ENCODE measurements around the gene B4GALT1.

DNA sequence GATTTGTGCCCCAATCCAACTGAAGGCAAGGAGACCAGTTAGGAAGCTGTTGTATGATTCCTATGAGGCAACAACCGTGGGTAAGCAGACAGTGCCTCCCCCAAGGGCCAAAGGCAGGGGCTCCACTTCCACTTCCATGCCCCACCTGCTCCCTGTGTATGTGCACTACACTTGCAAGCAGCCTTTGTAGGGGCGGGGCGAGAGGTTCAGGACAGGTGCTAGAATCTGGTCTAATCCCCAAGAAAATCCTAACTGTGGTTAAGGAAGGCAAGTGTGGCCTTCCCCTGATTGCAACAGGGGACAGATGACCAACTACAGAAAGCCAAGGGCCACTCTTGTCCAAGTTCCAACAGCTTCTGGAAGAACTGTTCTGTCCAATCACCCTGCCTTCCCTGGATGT is 41.7 kb downstream of the B4GALT1 start:
- TF ChIP-seq, protein P1, sequence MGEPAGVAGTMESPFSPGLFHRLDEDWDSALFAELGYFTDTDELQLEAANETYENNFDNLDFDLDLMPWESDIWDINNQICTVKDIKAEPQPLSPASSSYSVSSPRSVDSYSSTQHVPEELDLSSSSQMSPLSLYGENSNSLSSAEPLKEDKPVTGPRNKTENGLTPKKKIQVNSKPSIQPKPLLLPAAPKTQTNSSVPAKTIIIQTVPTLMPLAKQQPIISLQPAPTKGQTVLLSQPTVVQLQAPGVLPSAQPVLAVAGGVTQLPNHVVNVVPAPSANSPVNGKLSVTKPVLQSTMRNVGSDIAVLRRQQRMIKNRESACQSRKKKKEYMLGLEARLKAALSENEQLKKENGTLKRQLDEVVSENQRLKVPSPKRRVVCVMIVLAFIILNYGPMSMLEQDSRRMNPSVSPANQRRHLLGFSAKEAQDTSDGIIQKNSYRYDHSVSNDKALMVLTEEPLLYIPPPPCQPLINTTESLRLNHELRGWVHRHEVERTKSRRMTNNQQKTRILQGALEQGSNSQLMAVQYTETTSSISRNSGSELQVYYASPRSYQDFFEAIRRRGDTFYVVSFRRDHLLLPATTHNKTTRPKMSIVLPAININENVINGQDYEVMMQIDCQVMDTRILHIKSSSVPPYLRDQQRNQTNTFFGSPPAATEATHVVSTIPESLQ (CRISPR knock-in tag; IDR thresholded peaks at IDR 0.05) = no peak
- TF ChIP-seq CTCF (IDR thresholded peaks at IDR 0.05) (no peak), E2F4 (CRISPR knock-in tag; IDR thresholded peaks at IDR 0.05; ENCODE audit: borderline replicate concordance, low read depth) (no peak), ZNF396 (CRISPR knock-in tag; IDR thresholded peaks at IDR 0.05; ENCODE audit: borderline replicate concordance) (no peak), RELA (CRISPR knock-in tag; IDR thresholded peaks at IDR 0.05; ENCODE audit: borderline replicate concordance) (no peak), SMAD4 (CRISPR knock-in tag; IDR thresholded peaks at IDR 0.05) (no peak), E2F1 (CRISPR knock-in tag; IDR thresholded peaks at IDR 0.05) (no peak), USF1 (CRISPR knock-in tag; IDR thresholded peaks at IDR 0.05) (no peak)

Measured in WTC11 (cell line).